Bronchial epithelial cell (primary cell): ENCODE measurements around the gene AQP6. TPM values are rescaled to one million over a fixed set of nuclear protein-coding genes. Genes with fewer than 3 reads are reported as not detected.
A peak's percentile ranks its signal among the peaks of the same experiment; 100 is the strongest.

Experiments used
- DNase-seq: peaks from one replicate; pipeline ENCODE4 v3.0.0-alpha.2; 2010; ENCODE audit warnings: low read depth
- FAIRE-seq: peaks from 2 replicates; lab custom pipeline; 2011; peaks lifted over from hg19 to GRCh38; lab: Jason Lieb, UNC
- H3K27me3 ChIP-seq: 2 replicates; pipeline ENCODE4 v1.5.1; 2011; ENCODE audit warnings: low read length; ENCODE audit not compliant: control insufficient read depth, insufficient read depth
- H3K36me3 ChIP-seq: 2 replicates; pipeline ENCODE4 v1.5.1; 2011; ENCODE audit warnings: low read length; ENCODE audit not compliant: control insufficient read depth, insufficient read depth
- H3K4me3 ChIP-seq: 2 replicates; pipeline ENCODE4 v1.5.1; 2011; ENCODE audit warnings: mild to moderate bottlenecking, low read depth, low read length, control low read depth
- CTCF ChIP-seq: IDR thresholded peaks from 2 replicates; pipeline ENCODE4 v1.5.1; 2011; ENCODE audit warnings: mild to moderate bottlenecking, moderate library complexity, low read length, control low read depth, inconsistent platforms; ENCODE audit not compliant: insufficient read depth, severe bottlenecking
- total RNA-seq: library from RNA; depleted of rRNA; stranded (reverse); fragments of >200 nt; gene quantifications from 2 replicates; pipeline ENCODE4 v1.2.1, GENCODE V29; 2014

AQP6 gene
- total RNA-seq, 1 donor from 2014 or later, result not detected

GRCh38 chr12:49944046-49944445, 28.7 kb upstream of the AQP6 start:
- DNase-seq (no peak), FAIRE-seq (peak; percentile 91)
- H3K36me3 ChIP-seq, result no peaks in the 10 kb centered on the region
- H3K27me3 ChIP-seq, result no peaks in the 10 kb centered on the region
- no peak for TF ChIP-seq CTCF
- H3K4me3 ChIP-seq, result no peak overlapping the region

- FAIRE-seq, result no peak
- no peak for TF ChIP-seq CTCF
- Histone ChIP-seq H3K27me3 (no peaks in the 10 kb centered on the region), H3K36me3 (no peaks in the 10 kb centered on the region), H3K4me3 (no peak overlapping the region)
- no peak for DNase-seq
These were observed 28.0 kb upstream of the AQP6 start for GRCh38 chr12:49944718-49945117.

GRCh38 chr12:49945394-49946080, 27.2 kb upstream of the AQP6 start:
- TF ChIP-seq CTCF, result peak; percentile 96
- no peak overlapping the region for H3K4me3 ChIP-seq
- FAIRE-seq (no peak), DNase-seq (peak; percentile 66)
- no peaks in the 10 kb centered on the region for H3K27me3 ChIP-seq
- H3K36me3 ChIP-seq, result no peaks in the 10 kb centered on the region

GRCh38 chr12:49946086-49946485, 26.7 kb upstream of the AQP6 start:
- TF ChIP-seq CTCF, result no peak
- no peaks in the 10 kb centered on the region for H3K27me3 ChIP-seq
- H3K4me3 ChIP-seq, result no peak overlapping the region
- DNase-seq (no peak), FAIRE-seq (no peak)
- no peaks in the 10 kb centered on the region for H3K36me3 ChIP-seq

GRCh38 chr12:49946497-49946896, 26.2 kb upstream of the AQP6 start:
- no peak overlapping the region for H3K4me3 ChIP-seq
- H3K36me3 ChIP-seq, result no peaks in the 10 kb centered on the region
- DNase-seq, result no peak
- TF ChIP-seq CTCF, result no peak
- no peaks in the 10 kb centered on the region for H3K27me3 ChIP-seq
- FAIRE-seq, result no peak
